Measurements from ENCODE around the gene NFKB1.

NFKB1 gene

GRCh38 chr4:102639598-102639997 lies 138.4 kb downstream of the NFKB1 start:
- DNase-seq (ENCODE audit: low read depth, low spot score): no peak
- no peak overlapping the region for H3K4me3 ChIP-seq (ENCODE audit: low read length)

- H3K4me3 ChIP-seq (ENCODE audit: low read length): no peak overlapping the region
- DNase-seq (ENCODE audit: low read depth, low spot score): no peak
Observed at GRCh38 chr4:102640669-102641068, 139.5 kb downstream of the NFKB1 start.

DNA sequence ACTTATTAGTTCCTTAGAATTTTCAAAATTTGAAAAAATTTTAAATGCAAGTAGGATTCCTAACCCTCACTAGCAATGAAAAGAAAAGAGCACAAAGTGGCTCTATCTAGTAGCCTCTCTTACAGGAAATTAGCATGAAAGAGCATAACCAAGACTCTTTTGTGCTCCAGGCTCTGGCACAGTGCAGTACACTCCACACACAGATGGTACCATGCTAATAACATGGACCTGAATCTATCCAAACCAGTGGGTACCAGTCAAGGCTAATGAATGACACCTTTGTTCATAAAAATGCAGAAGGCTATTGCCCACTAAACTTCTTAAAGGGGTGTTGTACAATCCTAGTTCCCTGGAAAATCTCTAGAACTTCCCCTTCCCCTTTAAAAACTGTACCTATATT lies 140.6 kb downstream of the NFKB1 start:
- no peak overlapping the region for H3K4me3 ChIP-seq (ENCODE audit: low read length)
- DNase-seq (ENCODE audit: low read depth, low spot score): no peak

DNA sequence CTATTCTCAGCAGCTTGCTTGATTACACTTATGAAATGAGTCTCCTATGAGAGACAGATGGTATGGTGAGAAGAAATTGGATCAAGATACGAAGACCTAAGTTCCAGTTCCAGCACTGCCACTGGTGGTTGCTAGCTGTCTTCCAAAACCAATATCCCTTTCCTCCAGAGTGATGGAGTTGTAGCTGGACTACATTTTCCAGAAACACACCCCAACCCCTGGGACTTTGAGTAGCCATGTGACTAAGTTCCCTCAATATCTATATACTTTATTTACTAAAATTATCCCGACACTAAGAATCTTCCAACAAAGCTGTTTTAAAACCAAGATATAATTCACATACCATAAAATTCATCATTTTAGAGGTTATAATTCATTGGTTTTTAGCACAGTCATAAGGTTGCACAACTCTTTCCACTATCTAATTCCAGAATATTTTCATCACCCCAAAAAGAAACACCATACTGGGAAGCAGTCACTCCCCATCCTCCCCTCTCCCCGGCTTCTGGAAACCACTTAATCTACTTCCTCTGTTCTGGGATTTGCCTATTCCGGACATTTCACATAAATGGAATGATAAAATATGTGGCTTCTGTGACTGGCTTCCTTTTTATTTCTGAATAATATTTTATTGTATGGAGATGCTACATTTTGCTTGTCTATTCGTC lies 141.6 kb downstream of the NFKB1 start:
- DNase-seq (ENCODE audit: low read depth, low spot score): no peak
- H3K4me3 ChIP-seq (ENCODE audit: low read length): no peak overlapping the region

GRCh38 chr4:102647117-102647516 lies 146.0 kb downstream of the NFKB1 start:
- no peak for DNase-seq (ENCODE audit: low read depth, low spot score)
- no peak overlapping the region for H3K4me3 ChIP-seq (ENCODE audit: low read length)

DNA sequence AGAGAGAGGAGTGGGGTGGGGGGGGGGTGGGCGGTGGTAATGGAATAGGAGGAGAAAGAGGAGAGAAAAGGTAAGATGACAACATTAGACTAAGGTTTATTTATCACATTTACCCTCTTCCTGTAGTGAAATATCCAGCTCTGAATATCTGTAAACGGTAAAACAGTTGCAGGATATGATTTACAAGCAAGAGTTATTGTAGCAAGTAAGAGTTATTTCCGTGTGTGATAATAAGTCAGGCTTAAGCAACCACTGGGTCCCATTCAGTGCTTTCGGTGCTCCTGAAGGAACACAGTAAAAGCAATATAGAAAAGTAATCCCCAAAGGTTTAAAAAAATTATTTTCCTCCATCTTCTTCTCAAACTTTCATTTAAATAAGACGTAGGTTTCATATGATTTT lies 156.0 kb downstream of the NFKB1 start:
- DNase-seq (ENCODE audit: low read depth, low spot score): no peak
- H3K4me3 ChIP-seq (ENCODE audit: low read length): no peak overlapping the region

GRCh38 chr4:102663073-102663472 lies 161.9 kb downstream of the NFKB1 start:
- no peak overlapping the region for H3K4me3 ChIP-seq (ENCODE audit: low read length)
- no peak for DNase-seq (ENCODE audit: low read depth, low spot score)

DNA sequence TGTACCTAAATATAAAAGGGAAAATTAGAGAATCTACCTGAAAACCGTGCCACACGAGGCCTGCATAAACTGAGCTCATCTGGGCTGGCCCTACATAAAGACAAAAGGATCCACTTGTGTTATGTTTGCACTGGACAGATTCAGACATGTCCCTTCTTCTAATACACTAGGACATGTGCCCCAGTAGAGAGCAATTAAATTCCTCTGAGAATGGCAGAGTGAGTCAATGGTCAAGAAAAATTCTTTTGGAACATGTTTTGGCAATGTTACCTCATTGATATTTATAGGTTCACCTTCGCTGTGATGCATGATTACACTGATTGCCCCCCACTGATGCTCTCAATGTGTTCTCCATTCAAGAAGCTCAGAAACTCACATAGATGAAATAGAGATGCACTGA lies 164.4 kb downstream of the NFKB1 start:
- DNase-seq (ENCODE audit: low read depth, low spot score): no peak
- H3K4me3 ChIP-seq (ENCODE audit: low read length): no peak overlapping the region
